ENCODE data around the gene SLC35F4. TPM values are rescaled to one million over a fixed set of nuclear protein-coding genes. Genes with fewer than 3 reads are reported as not detected.

Gene SLC35F4
- total and polyA plus RNA-seq, 10 of the 15 experiments (the other 5 are each of a cell fraction or from before 2014, with no cell fraction given): 0.06 to 0.30 TPM; not detected in 8

DNA sequence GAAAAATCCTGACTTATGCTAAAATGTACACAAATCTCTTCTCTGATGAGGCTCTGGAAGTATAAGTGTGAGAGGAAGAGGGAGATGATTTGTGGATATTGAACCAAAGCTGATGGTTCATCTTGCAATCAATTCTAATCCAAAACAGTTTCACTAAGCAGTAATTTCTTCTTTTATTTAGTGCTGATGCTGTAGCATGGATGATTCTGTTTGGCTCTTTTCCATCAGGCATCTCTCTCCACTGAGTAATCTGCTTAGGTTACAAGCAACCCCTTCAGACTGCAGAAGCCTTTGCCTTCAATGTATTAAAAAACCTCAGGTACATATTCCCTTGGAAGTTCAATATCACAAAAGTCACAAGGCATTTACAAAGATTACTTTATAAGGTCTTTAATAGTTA lies 213.1 kb downstream of the SLC35F4 start:
- in situ Hi-C loops (cut with MboI): no loop called here
- no peak for FAIRE-seq
- H3K27ac ChIP-seq (ENCODE audit: control insufficient read depth, insufficient read depth): no peak overlapping the region

More for the DNA sequence above, 213.1 kb downstream of the SLC35F4 start:
- no peaks in the 10 kb centered on the region for H3K36me3 ChIP-seq (ENCODE audit: control insufficient read depth in 2 of 2, insufficient read depth in 2 of 2, low read length in 1 of 2)
- H3K27me3 ChIP-seq (replicated peaks in 1 of 2; ENCODE audit: control insufficient read depth in 2 of 2, insufficient read depth in 2 of 2, low read length in 1 of 2): no peaks in the 10 kb centered on the region
- H3K9ac ChIP-seq (ENCODE audit: control insufficient read depth, insufficient read depth, low read length): no peak overlapping the region
- no peak for ATAC-seq
- intact Hi-C loops (cut with micrococcal nuclease; ENCODE audit: unreplicated experiment): no loop called here
- POLR2A ChIA-PET: no interaction called here
- no peak for TF ChIP-seq ATF2 (IDR thresholded peaks at IDR 0.05; ENCODE audit: low read length)
- TF ChIP-seq FOS (IDR thresholded peaks at IDR 0.05; ENCODE audit: borderline replicate concordance, extremely low read depth, insufficient read length): no peak
- no peak for TF ChIP-seq CHD4 (IDR thresholded peaks at IDR 0.05)
- TF ChIP-seq DPF2 (IDR thresholded peaks at IDR 0.05): no peak
- no peak for TF ChIP-seq RELA (IDR thresholded peaks at IDR 0.05; ENCODE audit: borderline replicate concordance, partially characterized antibody)
- TF ChIP-seq, protein P1, sequence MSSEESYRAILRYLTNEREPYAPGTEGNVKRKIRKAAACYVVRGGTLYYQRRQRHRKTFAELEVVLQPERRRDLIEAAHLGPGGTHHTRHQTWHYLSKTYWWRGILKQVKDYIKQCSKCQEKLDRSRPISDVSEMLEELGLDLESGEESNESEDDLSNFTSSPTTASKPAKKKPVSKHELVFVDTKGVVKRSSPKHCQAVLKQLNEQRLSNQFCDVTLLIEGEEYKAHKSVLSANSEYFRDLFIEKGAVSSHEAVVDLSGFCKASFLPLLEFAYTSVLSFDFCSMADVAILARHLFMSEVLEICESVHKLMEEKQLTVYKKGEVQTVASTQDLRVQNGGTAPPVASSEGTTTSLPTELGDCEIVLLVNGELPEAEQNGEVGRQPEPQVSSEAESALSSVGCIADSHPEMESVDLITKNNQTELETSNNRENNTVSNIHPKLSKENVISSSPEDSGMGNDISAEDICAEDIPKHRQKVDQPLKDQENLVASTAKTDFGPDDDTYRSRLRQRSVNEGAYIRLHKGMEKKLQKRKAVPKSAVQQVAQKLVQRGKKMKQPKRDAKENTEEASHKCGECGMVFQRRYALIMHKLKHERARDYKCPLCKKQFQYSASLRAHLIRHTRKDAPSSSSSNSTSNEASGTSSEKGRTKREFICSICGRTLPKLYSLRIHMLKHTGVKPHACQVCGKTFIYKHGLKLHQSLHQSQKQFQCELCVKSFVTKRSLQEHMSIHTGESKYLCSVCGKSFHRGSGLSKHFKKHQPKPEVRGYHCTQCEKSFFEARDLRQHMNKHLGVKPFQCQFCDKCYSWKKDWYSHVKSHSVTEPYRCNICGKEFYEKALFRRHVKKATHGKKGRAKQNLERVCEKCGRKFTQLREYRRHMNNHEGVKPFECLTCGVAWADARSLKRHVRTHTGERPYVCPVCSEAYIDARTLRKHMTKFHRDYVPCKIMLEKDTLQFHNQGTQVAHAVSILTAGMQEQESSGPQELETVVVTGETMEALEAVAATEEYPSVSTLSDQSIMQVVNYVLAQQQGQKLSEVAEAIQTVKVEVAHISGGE (CRISPR knock-in tag; IDR thresholded peaks at IDR 0.05): no peak
- no peak for TF ChIP-seq NFIC (IDR thresholded peaks at IDR 0.05; ENCODE audit: low read depth, low read length)
- SMC1A ChIA-PET (ENCODE audit: uncharacterized antibody, unreplicated experiment): no interaction called here
- CTCF ChIA-PET: no interaction called here
- RAD21 ChIA-PET (ENCODE audit: unreplicated experiment): no interaction called here
- DNase-seq (ENCODE audit: low read depth, low spot score): no peak
- H3K4me2 ChIP-seq (ENCODE audit: control insufficient read depth, insufficient read depth): no peak overlapping the region
- no TSS peak for BruUV-seq (replicated peaks)
- H3K4me3 ChIP-seq: no peak overlapping the region
- no peaks in the 10 kb centered on the region for H3K79me2 ChIP-seq (ENCODE audit: control insufficient read depth, insufficient read depth, low read length)
- no peak overlapping the region for H2AFZ ChIP-seq (ENCODE audit: control insufficient read depth, low read depth, low read length)
- no peaks in the 10 kb centered on the region for H3K4me1 ChIP-seq (ENCODE audit: control insufficient read depth, insufficient read depth, low read length)
- H4K20me1 ChIP-seq (ENCODE audit: control insufficient read depth, insufficient read depth): no peaks in the 10 kb centered on the region
- H3K9me3 ChIP-seq (replicated peaks; ENCODE audit: control insufficient read depth, insufficient read depth, low read length): no peaks in the 10 kb centered on the region
